GM19452 (cell line): ENCODE data around the gene MTFP1.
"Not testable (repeated sequence)": the region's sequence is repeated elsewhere in the genome, so short reads cannot be mapped to it uniquely, and the experiment has no call there.

ENCODE experiments used
- ATAC-seq: cut with Tn5 transposase; IDR thresholded peaks from one replicate; pipeline ENCODE4 v1.9.1; 2021; ENCODE audit not compliant: unreplicated experiment

The MTFP1 gene

GRCh38 chr22:30453731-30454510 lies 28.4 kb downstream of the MTFP1 start:
- no peak for ATAC-seq

DNA sequence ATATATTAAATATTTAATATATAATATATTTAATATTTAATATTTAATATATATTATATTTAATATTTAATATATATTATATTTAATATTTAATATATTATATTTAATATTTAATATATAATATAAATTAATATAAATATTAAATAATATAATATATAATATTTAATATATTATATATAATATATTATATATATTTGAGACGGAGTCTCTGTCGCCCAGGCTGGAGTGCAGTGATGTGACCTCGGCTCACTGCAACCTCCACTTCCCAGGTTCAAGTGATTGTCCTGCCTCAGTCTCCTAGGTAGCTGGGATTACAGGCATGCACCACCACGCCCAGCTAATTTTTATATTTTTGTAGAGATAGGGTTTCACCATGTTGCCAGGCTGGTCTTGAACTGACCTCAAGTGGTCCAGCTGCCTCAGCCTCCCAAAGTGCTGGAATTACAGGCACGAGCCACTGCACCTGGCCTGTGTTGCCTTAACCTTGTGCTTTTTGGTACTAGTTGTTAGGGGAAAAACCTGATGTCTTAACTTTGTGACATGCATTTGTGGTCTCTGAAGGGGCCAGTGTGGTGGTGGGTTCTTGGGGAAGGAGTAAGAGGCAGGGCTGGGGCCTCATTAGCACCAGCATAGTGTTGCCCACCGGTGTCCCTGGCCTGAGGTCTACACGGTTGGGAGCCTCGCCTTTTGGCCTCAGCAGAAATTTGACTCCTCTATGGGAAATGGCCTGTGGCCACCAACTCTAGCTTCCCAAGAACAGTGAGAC lies 29.7 kb downstream of the MTFP1 start:
- ATAC-seq, result no peak

DNA sequence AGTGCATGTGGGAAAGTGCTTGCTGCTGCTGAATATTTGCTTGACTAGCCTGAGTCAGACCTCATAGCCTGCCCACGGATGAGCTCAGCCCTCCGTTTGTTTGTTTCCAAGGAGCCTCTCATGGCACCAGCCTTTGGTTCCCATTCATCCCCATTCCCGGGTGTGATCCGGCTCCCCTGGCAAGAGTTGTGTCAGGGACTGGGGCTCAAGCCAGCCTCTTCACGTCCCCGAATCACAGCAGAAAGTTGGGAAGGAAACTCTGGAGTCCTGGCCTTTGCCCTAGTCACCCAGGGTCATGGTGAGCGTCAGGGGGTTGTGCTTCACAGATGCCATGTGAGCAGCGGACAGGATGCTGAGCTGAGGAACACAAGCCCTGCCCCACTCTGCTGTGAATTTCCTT lies 32.4 kb downstream of the MTFP1 start:
- no peak for ATAC-seq

DNA sequence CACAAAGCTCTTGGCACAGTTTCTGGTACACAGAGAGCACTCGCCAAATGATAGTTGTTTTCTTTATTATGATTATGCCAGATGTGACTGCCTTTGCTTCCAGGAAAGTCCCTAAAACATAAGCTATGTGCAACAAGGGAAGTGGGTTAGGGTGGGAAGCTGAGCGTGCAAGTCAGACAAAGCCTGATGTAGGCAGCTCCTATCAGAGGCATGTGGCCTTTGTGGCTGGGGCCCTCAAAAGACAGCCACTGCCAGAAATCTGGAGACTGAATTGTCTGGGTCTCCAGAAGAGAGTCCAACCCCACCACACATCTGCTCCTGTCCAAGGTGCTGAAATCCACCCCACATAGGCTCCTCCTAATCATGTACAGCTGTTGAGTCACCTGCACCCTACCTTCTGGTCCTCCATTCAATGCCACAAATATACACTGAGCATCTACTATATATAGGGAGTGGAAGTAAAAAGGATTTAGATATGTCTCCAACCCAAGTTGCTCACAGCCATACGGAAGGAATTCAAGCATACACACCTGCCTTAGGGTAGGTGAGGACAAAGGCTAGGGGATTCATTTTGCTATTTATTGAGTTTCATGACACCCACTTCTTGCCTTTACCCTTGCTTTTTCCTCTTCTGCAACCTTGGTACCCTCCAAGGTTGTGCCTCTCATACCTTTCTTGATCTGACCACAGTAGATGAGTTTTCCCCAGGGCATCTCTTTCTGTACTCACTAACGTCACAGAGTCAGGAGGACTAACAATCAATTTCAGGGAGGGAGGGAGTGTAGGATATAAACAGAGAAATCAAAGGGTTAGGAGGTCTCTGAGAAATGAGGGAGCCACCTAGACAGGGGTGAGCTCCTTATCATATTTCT lies 33.8 kb downstream of the MTFP1 start:
- ATAC-seq, result no peak

DNA sequence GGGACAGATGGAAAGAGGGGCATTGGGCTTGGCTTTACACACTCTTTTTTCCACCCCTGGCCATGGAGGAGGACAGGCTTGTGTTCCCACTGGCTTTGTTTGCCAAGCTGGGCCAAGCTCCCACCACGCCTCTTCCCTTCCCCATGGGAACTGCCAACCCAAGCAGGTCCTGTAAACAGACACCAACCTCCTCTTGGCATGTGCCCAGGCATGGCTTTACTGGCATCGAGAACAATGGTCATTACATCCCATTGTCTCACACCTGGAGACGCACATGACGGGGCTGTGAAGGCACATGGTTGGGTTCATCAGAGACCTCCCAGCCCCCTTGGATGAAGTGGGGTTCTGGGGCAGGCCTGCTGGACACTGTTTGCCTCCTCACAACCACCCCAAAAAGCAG lies 34.6 kb downstream of the MTFP1 start:
- no peak for ATAC-seq

DNA sequence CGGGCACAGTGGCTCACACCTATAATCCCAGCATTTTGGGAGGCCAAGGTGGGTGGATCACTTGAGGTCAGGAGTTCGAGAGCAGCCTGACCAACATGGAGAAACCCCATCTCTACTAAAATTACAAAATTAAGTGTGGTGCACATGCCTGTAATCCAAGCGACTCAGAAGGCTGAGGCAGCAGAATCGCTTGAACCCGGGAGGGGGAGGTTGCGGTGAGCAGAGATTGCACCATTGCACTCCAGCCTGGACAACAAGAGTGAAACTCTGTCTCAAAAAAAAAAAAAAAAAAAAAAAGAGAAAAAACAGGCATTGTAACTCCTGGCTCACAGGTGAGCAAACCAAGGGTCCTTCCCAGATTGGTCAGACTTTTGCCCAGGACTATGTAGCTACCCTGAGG lies 35.0 kb downstream of the MTFP1 start:
- not testable (repeated sequence) for ATAC-seq

GRCh38 chr22:30469165-30469564 lies 43.6 kb downstream of the MTFP1 start:
- ATAC-seq, result no peak

- ATAC-seq, result no peak
These were observed 45.1 kb downstream of the MTFP1 start for GRCh38 chr22:30470655-30471054.

DNA sequence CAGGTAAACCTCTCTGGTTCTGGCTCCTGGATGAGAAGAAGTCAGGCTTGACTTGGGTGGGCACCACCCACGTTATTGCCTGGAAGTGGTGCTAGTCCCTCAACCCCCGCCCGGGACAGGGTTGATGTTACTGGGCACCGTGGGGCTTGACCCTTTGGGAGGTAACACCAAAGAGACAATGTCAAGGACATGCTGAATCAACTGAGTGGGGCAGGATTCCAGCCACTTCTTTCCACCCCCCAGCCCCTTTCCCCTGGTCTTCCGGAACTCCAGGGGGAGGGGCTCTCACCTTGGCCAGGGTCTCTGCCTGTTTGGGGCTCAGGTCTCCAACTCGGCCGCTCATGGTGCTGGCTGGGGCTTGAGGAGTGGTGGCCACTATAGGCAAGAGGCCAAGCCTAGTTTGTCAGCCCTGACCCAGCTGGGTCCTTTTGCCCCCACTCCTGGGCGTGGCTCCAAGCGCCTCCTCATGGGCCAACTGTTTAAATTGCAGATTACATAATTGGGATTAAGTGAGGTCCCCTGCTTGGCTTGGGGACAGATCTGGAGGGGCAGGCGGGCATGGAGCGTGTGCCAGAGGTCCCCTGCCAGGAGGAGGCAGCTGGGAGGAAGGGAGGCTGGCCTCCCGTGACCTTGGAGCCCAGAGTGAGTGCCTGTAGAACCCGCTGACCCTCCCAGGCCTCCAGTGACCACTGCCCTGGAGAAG lies 46.2 kb downstream of the MTFP1 start, which contains the start of gene SEC14L3:
Gene SEC14L3 (minus strand): TSS at position 402 of the 703 bp plus-strand sequence. CDS start 59 bp downstream, at position 343.
- ATAC-seq, result no peak

DNA sequence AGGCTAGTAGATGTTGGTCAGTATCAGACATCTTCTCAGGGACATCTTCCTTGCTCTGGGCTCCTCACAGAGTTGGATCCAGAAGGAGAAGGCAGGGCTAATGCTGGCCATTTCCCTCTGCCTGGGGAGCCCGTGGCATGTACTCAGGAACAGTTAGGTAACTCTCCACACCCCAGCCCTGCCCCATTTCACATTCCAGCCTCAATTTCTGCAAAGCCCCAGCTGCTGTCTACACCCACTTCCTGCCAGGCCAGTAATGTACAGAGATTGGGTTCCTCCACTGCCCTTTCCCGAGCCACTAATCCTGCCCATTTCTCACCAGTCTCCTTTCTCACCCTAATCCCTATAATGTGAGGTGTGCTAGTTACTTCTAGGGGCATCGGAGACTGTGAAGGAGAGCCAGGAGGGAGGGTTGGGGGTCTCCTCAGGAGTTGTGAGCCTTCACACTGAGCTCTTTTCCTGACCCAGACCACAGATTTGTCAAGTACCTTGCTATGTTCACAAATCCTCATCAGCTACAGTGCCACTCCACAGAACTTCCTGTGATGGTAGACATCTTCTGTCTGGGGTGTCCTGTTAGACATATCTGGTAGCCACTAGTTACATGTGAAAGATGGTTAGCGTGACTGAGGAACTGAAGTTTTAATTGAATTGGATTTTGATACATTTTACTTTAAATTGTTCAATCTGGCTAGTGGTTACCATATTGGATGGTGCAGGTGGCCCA lies 47.6 kb downstream of the MTFP1 start:
- no peak for ATAC-seq

DNA sequence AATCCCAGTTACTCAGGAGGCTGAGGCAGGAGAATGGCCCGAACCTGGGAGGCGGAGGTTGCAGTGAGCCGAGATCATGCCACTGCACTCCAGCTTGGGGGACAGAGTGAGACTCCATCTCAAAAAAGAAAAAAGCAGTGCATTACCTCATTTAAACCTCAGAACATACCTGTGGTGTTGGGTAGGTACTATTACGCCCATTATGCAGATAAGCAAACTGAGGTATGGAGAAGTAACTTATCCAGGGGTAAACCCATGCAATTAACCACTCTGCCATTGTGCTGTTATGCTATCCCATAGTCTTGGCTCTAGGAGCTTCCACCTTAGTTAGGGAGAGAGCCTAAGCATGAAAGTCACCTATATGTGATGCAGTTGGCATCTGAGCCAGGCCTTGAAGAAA lies 48.6 kb downstream of the MTFP1 start:
- no peak for ATAC-seq

DNA sequence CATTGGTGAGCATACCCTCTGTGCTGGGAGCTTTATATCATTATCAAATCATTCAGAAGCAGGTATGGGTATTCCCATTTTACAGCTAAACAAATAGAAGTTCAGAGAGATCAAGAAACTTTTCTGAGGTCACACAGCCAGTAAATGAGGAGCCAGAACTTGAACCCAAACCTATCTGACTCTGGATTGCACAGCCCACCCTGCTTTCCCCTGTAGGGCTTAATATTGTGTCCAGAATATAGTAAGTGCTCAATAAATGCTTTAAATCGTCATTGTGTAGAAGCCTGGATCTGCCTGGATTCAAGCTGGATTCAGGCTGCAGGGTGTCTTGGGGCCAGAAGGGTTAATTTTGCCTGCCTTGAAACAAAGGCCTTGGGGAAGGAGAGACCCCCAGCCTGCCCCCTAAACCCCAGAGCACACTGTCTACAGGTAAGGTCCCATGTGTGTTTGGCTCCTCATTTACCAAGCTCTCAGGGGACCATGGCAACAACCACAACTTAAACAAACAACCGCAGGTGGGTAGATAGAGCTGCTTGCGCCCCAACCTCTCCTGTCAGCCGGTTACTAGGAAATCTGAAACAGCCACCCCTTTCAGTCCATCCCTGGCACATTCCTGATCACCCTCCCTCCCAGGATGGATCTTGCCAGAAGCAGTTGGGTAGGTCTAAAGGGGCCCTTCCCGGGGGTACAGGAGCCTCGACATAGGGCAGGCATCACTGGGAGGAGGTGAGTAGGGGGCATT lies 49.3 kb downstream of the MTFP1 start:
- no peak for ATAC-seq
